HG03565 (cell line): ENCODE measurements around the gene MYOZ3.
A peak's percentile ranks its signal among the peaks of the same experiment; 100 is the strongest.

ENCODE experiments used
- ATAC-seq: cut with Tn5 transposase; IDR thresholded peaks from one replicate; pipeline ENCODE4 v1.9.1; 2021; ENCODE audit warnings: mild to moderate bottlenecking, moderate library complexity; ENCODE audit not compliant: unreplicated experiment

Gene MYOZ3

DNA sequence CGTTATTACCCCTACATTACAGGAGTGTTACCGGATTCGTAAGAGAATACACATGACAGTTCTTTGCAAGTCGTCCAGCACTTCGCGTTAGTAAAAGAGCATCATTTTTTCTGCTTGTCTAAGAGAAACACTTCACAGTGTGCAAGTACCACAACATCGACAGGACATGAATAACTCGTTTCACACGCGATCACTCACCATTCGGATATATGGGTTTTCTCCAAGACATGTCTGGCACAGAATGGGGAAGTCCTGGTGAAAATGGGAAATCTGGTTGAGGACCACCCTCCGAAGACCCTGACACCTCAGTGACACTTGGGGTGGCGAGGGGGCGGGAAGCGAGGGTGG lies 39.2 kb downstream of the MYOZ3 start:
- no peak for ATAC-seq

DNA sequence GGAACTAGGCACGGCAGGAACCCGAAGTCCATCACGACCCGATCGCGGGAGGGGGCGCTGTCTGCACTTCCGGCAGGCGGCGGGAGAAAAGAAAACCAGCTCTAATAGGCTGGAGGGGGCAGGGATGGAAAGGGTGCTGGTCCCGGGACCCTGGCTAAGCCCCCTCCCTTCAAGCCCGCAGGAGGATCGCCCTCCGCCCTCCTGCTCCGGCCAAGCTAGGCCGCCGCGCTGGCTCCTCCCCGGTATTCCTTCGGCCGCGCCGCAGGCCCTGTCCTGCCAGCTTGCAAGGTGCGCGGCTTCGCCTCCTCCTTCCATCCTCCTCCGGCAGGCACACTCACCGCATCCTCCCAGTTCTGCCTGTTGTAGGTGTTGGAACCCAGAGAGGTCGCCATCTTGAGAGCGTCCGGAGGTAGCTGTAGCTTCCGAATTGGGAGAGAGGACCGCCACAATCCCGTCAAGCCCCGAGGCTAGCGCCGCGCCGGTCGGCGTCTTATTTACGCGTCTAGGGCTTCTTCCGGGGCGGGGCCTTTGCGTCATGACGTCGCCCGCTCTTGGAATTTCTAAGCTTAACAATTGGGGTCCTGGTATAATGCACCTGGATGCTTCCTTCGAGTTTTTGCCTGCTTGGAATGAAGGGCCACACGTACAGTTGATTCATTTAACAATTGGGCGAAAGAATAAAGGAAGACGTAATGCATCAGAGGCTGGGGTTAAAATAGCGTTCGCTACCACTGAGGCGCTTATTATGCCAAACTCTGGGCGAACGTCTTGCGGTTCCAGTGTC lies 39.7 kb downstream of the MYOZ3 start, which contains the start of gene RBM22:
RBM22 (minus strand) TSS at position 469 of the 784 bp plus-strand sequence; CDS start at position 392, 77 bp downstream.
- peak; percentile 91 for ATAC-seq

DNA sequence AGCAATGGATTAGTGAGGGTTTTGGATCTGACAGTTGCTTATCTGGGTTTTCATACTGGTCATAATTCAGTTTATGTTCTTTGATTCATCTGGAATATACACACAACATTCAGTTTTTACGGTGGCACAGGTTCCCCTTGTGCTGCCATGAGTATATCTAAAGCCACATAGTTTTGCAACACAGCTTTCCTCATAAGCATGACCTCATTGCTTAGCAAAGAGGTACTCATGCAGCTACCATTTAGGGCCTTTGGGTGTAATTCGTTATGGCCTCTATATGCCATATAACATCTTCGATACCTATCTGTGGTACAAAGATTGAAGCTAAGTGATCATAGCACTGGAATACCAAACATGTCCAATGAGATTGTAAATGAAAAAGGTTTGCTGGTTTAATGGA lies 42.7 kb downstream of the MYOZ3 start:
- ATAC-seq: no peak

DNA sequence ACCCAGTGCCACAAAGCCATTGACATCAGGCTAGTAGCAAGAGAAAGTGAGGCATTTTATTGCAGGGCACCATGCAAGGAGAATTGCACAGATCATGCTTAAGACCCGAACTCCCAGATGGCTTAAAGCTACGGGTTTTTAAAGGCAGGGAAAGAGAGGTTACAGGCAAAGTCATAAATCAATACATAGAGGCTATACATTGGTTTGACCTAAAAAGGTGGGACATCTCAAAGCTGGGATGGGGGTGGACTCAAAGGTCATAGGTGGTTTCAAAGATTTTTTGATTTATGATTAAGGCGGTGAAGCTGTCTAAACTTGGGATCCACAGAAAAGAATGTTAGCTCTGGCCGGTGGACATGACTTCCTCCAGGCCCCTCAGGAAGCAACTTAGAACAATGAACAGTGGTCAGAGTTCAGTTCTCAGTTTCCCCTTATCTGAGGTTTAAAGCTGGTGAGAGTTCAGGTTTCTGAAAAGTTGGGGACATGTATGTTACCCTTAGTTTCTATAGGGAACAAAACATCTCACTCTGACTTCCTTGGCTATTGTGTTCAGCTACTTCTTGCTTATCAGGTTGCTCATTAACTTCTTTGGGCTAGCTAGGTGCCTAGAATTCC lies 45.8 kb downstream of the MYOZ3 start:
- ATAC-seq: no peak

DNA sequence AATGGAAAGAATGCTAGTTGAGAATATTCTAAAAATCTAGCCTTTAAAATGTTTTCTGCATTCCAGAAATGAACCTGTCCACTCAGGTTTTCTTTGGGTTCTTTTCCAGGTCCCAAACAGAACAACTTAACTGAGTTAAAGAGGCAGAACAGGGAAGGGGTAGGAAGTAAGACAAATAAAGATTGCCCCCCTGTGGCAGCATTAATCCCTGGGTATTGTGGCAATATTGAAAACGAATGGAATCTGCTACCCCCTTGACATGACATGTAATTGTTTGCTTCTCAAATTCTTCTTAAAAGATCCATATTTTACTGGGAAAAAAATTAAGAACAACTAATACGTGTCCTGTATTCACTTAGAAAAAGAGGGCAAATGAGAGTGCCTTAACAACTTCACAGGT lies 49.1 kb downstream of the MYOZ3 start:
- ATAC-seq: no peak

DNA sequence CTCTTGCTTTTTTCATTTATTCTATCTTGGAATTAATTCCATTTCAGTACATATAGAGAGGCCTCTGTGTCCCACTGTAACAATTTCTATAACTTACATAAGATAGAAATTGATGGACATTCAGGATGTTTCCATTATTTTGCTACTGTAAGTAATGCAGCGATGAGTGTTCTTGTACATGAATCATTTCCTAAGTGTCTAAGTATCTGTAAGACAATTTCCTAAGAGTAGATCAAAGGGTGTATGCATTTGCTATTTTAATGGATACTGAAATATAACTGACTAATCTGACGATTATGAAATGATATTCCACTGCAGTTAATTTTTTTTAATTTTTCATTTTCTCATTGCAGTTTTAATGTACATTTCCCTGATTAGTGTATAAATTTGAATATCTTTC lies 62.8 kb downstream of the MYOZ3 start:
- ATAC-seq: no peak
